Neuron (in vitro differentiated cells): ENCODE data around the gene APPL2.

Source experiments
- H2AFZ ChIP-seq: one replicate; pipeline ENCODE4 v1.6.1; 2013; ENCODE audit warnings: low read depth, mild to moderate bottlenecking, inconsistent platforms, low read length, moderate library complexity
- H3K27me3 ChIP-seq: one replicate; pipeline ENCODE4 v1.6.1; 2013; ENCODE audit warnings: low read length; ENCODE audit not compliant: insufficient read depth
- H3K36me3 ChIP-seq: one replicate; pipeline ENCODE4 v1.6.1; 2013; ENCODE audit warnings: low read length; ENCODE audit not compliant: insufficient read depth
- H3K4me1 ChIP-seq: one replicate; pipeline ENCODE4 v1.6.1; 2013; ENCODE audit warnings: low read length; ENCODE audit not compliant: insufficient read depth
- H3K4me3 ChIP-seq: 2 replicates; pipeline ENCODE4 v1.5.1; 2013; ENCODE audit warnings: mild to moderate bottlenecking, low read length, moderate library complexity
- H3K9me3 ChIP-seq: one replicate; pipeline ENCODE4 v1.6.1; 2013; ENCODE audit warnings: low read length

The APPL2 gene

DNA sequence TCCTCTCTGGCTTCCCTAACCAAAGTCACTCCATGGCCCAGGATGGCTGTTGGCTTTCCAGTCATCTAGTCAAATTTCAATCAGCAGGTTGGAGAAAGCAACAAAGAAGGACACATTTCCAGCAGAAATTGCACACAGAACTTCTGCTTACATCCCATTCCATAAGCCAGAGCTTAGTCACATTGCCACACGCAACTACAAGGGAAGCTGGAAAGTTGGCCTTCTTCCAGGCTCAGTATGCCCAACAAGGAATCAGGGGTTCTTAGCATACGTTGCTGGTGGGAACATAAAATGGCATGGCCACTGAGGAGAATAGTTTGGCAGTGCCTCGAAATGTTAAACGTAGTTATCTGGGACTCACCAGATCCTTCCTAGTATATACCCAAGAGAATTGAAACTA lies 9.3 kb upstream of the APPL2 start:
- no peaks in the 10 kb centered on the region for H3K9me3 ChIP-seq
- no peak overlapping the region for H2AFZ ChIP-seq
- H3K36me3 ChIP-seq, result no peaks in the 10 kb centered on the region
- H3K4me3 ChIP-seq, result no peak overlapping the region
- H3K27me3 ChIP-seq, result no peaks in the 10 kb centered on the region
- no peaks in the 10 kb centered on the region for H3K4me1 ChIP-seq

DNA sequence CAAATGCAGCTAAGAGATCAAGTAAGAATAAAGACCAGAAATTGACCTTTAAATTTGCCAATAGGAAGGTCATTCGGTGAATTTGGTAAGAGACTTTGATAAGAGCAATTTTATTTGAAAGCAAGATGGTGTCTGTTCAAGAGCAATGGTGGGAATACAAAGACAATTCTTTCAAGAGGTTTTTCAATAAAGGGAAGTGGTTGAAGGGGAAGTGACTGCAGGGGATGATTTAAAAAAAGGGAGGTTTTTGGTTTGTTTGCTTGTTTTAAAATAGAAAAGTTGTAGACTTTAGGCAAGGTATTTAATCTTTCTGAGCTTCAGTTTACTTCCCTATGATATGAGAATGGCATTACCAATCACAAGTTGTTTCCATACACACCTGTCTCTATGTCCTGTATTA lies 4.3 kb upstream of the APPL2 start:
- Histone ChIP-seq H3K4me1 (peaks cover 3% of the 10 kb centered on the region), H3K9me3 (no peaks in the 10 kb centered on the region), H2AFZ (no peak overlapping the region), H3K4me3 (no peak overlapping the region), H3K27me3 (no peaks in the 10 kb centered on the region), H3K36me3 (no peaks in the 10 kb centered on the region)

DNA sequence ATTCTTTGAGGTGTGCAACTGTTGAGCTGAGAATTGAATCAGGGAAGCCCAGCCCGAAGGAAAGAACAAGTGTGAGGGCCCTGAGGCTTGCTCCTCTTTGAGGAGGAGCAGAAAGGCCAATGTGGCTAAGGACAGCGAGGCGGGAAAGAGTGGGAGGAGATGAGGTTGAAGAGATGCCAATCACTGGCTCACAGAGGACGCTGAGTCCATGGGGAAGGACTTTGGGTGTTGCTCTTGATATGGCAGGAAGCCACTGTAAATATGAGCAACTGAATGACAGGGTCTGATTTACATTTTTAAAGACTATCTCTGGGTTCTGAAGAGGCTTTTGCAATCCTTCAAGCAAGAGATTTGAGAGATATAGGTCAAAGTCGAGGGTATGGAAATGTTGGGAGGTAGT lies 3.3 kb upstream of the APPL2 start:
- H3K4me3 ChIP-seq, result no peak overlapping the region
- H2AFZ ChIP-seq, result no peak overlapping the region
- H3K4me1 ChIP-seq, result peaks cover 12% of the 10 kb centered on the region
- no peaks in the 10 kb centered on the region for H3K36me3 ChIP-seq
- no peaks in the 10 kb centered on the region for H3K27me3 ChIP-seq
- no peaks in the 10 kb centered on the region for H3K9me3 ChIP-seq

DNA sequence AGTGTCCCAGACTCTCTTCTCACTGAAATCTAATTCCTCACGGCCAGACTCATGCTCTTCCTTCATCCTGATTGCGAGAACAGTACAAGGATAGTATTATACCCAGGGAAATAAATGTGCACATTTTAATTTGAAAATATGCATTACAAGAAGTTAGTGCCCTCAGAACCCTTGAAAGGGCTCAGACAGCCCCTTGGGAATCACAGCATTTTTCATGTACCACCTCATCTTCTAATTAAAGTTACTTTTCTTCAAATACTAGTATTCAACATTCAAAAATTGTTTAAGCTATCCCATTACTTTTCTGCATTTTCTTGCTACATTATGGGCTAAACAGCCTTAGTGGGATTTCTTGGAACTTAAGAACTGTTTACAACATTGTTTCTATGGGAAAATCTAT lies 1.7 kb upstream of the APPL2 start:
- H2AFZ ChIP-seq, result no peak overlapping the region
- H3K9me3 ChIP-seq, result no peaks in the 10 kb centered on the region
- H3K36me3 ChIP-seq, result no peaks in the 10 kb centered on the region
- no peaks in the 10 kb centered on the region for H3K27me3 ChIP-seq
- no peak overlapping the region for H3K4me3 ChIP-seq
- peaks cover 29% of the 10 kb centered on the region for H3K4me1 ChIP-seq

DNA sequence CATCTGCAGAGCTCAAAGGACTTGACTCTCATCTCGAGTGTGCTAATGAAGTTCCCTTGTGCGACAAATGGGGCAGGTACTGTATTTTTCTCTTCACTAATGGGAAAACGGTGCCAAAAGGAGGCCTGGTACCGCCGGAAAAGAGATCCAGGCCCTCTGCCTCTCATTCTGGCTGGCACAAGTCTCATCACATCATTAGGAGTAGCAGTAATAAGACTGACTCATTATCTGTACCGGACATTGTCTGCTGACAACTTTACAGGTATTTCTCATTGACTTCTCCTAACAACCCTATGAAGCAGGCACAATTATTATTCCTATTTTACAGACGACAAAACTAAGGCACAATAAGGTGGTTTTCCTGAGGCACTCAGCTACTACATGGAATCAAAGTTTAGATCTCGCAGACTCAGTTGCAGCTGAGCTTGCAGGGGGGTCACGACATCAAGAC lies 668 bp downstream of the APPL2 start:
- Histone ChIP-seq H3K4me1 (peaks cover 48% of the 10 kb centered on the region), H3K36me3 (peaks cover 5% of the 10 kb centered on the region), H2AFZ (peak overlapping the region; percentile 21), H3K9me3 (no peaks in the 10 kb centered on the region), H3K27me3 (no peaks in the 10 kb centered on the region), H3K4me3 (peak overlapping the region; percentile 93)

DNA sequence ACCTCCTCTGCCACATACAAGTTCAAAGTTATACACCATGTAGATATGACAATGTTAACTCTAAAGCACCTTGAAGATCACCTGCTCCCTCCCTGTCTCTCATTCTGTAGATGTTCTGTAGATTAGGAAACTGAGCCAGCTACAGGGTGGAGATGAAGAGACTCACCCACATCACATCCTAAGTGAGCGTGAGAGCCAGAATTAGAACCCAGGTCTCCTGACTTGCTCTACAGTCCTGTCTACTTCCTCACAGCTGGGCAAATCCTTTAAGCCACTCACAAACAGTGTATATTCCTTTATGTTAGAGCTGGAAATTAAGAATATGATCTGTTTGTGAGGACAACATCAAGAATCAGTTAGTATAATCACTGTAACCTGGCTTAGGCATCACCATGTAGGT lies 1.8 kb downstream of the APPL2 start:
- no peaks in the 10 kb centered on the region for H3K27me3 ChIP-seq
- H3K4me3 ChIP-seq, result peak overlapping the region; percentile 93
- peaks cover 52% of the 10 kb centered on the region for H3K4me1 ChIP-seq

DNA sequence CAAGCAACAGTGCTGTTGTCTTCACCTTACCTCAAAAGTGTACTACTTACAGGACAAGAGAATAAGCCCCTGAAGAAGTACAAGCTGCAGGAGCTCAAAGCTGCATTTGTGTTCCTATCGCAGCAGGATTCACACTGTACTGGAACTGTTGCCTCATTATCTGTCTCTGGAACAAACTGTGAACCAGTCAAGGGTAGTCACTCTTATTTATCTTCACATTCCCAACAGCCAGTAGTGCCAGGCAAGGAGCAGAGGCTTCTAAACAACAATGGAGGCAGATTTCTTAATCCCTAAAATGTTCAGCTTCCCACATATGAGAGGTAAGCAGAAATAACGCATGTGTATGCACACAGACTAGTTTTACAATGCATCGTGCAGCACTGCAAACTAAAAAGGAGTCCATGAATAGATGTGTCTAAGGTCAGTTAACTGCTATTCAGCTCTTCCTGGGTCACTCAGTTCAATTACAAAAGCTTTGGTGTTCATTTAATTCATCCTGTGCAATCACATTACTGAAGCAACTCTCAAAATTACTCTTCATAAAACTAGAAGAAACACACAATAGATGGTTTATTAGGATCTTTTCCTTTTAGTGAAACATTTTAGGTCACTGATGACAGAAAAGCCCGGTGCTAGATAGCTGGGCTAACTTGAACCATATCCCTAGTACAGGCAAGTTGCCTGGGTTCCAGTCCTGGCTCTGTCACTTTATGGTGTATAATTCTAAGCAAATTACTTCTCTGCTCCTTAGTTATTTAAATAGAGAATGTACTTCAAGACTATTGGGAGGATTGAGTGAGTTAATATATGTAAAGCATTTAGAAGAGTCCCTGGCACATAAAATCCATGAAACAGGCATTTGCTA lies 2.7 kb downstream of the APPL2 start:
- Histone ChIP-seq H3K27me3 (no peaks in the 10 kb centered on the region), H3K9me3 (no peaks in the 10 kb centered on the region), H2AFZ (no peak overlapping the region), H3K36me3 (peaks cover 12% of the 10 kb centered on the region), H3K4me3 (peak overlapping the region; percentile 93), H3K4me1 (peaks cover 62% of the 10 kb centered on the region)

More for the DNA sequence above, 1.8 kb downstream of the APPL2 start:
- peaks cover 7% of the 10 kb centered on the region for H3K36me3 ChIP-seq
- no peak overlapping the region for H2AFZ ChIP-seq
- H3K9me3 ChIP-seq, result no peaks in the 10 kb centered on the region

DNA sequence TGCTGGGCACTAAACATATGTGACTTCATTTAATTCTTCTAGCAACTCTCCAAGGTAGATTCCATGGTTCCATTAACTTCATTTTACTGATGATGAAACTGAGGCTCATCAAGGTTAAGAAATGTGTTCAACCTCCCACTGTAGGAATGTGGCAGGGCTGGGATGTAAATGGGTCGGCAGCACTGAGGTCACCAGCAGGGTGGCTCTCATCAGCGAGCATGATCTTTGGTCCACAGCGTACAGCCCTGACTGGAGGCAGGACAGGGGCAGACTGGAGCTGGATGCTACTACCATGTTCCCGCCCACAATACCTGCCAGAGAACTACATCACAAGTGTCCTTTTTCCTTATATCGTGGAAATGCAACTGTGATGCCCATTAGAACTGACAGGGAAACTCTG lies 4.6 kb downstream of the APPL2 start:
- Histone ChIP-seq H3K9me3 (no peaks in the 10 kb centered on the region), H3K4me1 (peaks cover 67% of the 10 kb centered on the region), H3K27me3 (no peaks in the 10 kb centered on the region), H3K4me3 (no peak overlapping the region), H2AFZ (no peak overlapping the region), H3K36me3 (peaks cover 22% of the 10 kb centered on the region)

DNA sequence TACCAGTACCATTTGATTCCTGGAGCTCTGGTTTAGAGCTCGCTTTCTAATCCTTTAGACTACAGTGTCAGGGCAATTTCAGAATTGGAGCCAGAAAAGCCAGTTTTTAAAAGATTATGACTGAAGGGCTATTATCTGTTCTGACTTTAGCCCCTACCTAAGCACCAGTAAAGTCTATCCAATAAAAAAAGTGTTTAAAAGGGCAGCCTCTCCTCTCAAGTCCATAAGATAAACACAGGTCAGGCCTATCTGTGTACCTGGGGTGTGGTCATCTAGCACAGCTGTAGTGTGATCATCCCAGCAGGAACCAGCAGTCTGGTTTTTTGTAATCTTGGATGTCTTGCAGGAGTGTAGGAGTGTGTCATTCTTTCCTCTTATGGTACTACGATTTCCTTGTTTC lies 6.6 kb downstream of the APPL2 start:
- H3K36me3 ChIP-seq, result peaks cover 28% of the 10 kb centered on the region
- peaks cover 55% of the 10 kb centered on the region for H3K4me1 ChIP-seq
- no peak overlapping the region for H3K4me3 ChIP-seq

DNA sequence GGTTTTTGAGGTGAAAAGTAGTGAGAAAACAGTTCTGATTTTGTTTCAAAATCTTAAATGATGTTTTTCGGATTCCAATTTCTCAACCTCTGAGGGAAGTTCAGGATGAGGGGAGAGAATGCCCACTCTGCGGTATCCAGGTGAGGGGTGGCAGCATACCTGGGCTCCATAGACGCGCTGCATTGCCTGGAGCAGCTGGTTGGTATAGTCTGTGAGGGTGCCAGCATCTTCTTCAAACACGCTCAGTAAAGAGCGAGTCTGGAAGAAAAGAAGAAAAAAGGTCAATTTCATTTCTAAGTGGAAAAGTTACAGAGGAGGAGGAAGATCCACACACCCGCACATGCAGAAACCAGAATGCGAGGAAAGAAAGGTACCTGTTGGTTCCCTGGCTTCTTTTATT lies 7.0 kb downstream of the APPL2 start:
- no peaks in the 10 kb centered on the region for H3K27me3 ChIP-seq
- H3K4me3 ChIP-seq, result no peak overlapping the region
- H3K36me3 ChIP-seq, result peaks cover 29% of the 10 kb centered on the region
- H3K4me1 ChIP-seq, result peaks cover 51% of the 10 kb centered on the region
- no peak overlapping the region for H2AFZ ChIP-seq
- H3K9me3 ChIP-seq, result no peaks in the 10 kb centered on the region

More for the DNA sequence above, 6.6 kb downstream of the APPL2 start:
- Histone ChIP-seq H3K27me3 (no peaks in the 10 kb centered on the region), H2AFZ (no peak overlapping the region), H3K9me3 (no peaks in the 10 kb centered on the region)

DNA sequence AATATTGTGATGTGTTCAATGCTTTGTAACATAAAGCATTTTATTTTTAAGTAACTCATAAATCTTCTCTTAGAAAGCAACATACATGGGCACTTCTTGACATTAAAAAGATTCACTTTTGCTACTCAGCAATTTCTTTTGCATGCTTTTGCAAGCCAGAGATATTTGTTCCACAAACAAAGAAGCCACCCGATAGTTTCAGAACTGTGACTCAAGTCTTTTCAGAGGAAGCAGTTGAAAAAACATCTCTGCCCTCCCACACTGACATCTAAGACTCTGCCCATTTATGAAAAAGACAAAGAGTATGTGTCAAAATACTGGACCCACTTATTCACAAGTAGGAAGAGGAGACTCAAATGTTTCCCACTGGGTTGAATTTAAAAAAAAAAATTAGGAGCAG lies 7.5 kb downstream of the APPL2 start:
- H3K36me3 ChIP-seq, result peaks cover 29% of the 10 kb centered on the region
- no peaks in the 10 kb centered on the region for H3K9me3 ChIP-seq
- H3K4me1 ChIP-seq, result peaks cover 46% of the 10 kb centered on the region
- no peak overlapping the region for H3K4me3 ChIP-seq
- no peak overlapping the region for H2AFZ ChIP-seq
- H3K27me3 ChIP-seq, result no peaks in the 10 kb centered on the region

DNA sequence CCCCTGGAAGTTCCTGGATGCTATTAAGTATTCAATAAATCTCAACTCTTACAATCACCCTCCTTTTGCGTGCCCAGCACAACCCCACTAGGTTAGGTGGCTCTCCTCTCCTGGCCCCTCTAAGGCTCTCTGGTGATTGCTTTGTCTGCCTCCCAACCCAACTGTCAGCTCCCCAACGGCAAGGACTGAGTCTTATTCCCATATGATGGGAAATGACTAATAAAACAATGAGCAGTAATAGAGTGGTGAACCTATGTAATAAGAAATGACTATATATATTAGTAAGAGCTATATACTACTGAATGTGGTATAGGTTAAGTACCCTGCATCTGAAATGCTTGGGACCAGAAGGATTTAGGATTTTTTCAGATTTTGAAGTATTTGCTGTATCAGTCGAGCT lies 8.1 kb downstream of the APPL2 start:
- Histone ChIP-seq H3K4me1 (peaks cover 40% of the 10 kb centered on the region), H3K4me3 (no peak overlapping the region), H3K9me3 (no peaks in the 10 kb centered on the region), H3K27me3 (no peaks in the 10 kb centered on the region), H2AFZ (no peak overlapping the region), H3K36me3 (peaks cover 29% of the 10 kb centered on the region)

DNA sequence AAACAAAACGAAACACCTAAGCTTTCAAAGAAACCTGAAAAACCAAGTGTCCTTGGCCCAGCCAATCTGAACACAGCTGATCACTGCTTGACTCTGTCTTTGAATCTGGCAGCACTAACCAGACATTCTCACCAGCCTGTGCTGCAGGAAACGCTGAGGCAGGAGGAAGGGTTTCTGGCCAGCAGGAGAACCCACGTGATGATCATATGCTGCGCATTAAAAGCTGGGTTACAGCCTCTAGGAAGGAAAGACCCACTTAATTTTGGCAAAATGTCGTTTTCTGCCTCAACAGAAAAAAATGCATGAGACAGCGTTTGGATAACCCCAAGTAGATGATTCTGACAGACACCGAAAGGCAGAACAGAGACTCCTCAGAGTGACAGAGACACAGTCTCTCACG lies 9.8 kb downstream of the APPL2 start:
- Histone ChIP-seq H3K4me3 (no peak overlapping the region), H3K27me3 (no peaks in the 10 kb centered on the region), H3K4me1 (peaks cover 23% of the 10 kb centered on the region), H2AFZ (no peak overlapping the region), H3K36me3 (peaks cover 42% of the 10 kb centered on the region), H3K9me3 (no peaks in the 10 kb centered on the region)
